NCI-H460 (cell line): ENCODE results near the gene VWA2. TPM values are rescaled to one million over a fixed set of nuclear protein-coding genes. Genes with fewer than 3 reads are reported as not detected.

ENCODE experiments used
- DNase-seq: peaks from one replicate; pipeline ENCODE4 v3.0.0-alpha.2; 2016; ENCODE audit warnings: low read depth; ENCODE audit errors: extremely low read depth
- polyA plus RNA-seq: library from polyadenylated mRNA; depleted of rRNA; stranded (reverse); fragments of >200 nt; gene quantifications from 2 replicates; pipeline ENCODE4 v1.2.3, GENCODE V29; 2014; cell fraction: nucleus; rRNA removed
- total RNA-seq: library from RNA; depleted of rRNA; stranded (reverse); fragments of >200 nt; shearing (Covaris generic); gene quantifications from 2 replicates; pipeline ENCODE4 v1.2.3, GENCODE V29; 2014; rRNA removed

Gene VWA2, protein sequence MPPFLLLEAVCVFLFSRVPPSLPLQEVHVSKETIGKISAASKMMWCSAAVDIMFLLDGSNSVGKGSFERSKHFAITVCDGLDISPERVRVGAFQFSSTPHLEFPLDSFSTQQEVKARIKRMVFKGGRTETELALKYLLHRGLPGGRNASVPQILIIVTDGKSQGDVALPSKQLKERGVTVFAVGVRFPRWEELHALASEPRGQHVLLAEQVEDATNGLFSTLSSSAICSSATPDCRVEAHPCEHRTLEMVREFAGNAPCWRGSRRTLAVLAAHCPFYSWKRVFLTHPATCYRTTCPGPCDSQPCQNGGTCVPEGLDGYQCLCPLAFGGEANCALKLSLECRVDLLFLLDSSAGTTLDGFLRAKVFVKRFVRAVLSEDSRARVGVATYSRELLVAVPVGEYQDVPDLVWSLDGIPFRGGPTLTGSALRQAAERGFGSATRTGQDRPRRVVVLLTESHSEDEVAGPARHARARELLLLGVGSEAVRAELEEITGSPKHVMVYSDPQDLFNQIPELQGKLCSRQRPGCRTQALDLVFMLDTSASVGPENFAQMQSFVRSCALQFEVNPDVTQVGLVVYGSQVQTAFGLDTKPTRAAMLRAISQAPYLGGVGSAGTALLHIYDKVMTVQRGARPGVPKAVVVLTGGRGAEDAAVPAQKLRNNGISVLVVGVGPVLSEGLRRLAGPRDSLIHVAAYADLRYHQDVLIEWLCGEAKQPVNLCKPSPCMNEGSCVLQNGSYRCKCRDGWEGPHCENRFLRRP
- total RNA-seq: not detected in 2 replicates
- not detected in 2 replicates for polyA plus RNA-seq

- DNase-seq: no peak
Measured at GRCh38 chr10:114239117-114239993, at the start of gene VWA2. TSS of gene VWA2 (plus strand) at chr10:114239254. CDS start at chr10:114248714, 9,460 bp downstream.

DNA sequence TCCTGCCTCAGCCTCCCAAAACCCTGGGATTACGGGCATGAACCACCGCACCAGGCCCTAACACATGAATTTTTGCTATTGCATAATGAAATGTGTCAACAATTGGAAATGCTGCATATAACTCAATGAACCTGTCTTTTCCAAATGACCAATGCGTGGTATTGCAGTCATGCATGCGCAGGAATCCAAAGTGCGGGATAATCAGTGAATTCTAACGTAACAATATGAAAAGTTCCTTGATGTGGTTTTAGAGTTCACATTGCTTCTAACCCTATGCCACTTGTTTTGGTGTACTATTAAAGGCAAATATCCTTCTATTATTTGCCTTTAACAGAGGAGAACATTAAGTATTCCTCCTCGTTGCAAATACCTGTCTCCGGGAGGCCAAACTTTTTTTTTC is 49.4 kb upstream of the VWA2 start:
- no peak for DNase-seq

- no peak for DNase-seq
Measured at GRCh38 chr10:114195079-114195478, 44.0 kb upstream of the VWA2 start.

DNA sequence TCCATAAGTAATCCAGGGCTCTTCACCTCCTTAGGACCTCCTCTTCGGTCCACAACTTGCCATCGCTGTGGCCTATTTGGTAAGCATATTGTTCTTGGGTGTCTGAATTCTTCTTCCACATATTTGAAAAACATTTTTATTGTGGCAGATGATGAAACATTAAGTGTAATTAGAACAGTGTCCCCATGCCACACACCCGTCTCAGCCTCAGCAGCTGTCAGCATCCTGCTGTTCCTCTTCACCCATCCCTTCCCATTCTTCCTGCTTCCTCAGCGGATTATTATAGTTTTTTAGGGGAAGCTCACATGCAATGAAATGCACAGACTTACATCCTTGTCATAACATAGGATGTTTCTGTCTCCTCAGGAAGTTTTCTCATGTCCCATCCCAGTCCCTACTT is 39.8 kb upstream of the VWA2 start:
- DNase-seq: no peak

GRCh38 chr10:114202812-114203211 is 36.2 kb upstream of the VWA2 start:
- no peak for DNase-seq

- DNase-seq: no peak
Measured at GRCh38 chr10:114206902-114207301, 32.2 kb upstream of the VWA2 start.

DNA sequence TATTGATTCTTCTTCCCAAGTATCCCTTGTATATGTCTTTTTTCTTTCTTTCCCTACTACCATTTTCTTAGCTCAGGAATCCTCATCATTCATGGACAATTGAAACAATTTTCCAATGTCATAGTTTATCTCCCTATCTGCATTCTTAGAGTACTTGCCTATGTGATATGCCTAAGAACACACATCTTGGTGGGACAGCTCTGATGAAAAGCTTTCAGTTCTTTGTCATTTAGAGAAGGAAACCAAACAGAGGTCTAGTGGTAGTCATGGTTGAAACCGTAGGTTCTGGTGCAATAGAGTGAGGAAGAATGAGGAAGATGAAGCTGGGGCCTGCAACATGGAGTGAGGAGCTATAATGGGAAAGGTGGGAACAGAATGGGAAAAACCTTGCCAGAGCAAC is 31.7 kb upstream of the VWA2 start:
- DNase-seq: no peak

- DNase-seq: no peak
Measured at GRCh38 chr10:114208351-114208750, 30.7 kb upstream of the VWA2 start.

DNA sequence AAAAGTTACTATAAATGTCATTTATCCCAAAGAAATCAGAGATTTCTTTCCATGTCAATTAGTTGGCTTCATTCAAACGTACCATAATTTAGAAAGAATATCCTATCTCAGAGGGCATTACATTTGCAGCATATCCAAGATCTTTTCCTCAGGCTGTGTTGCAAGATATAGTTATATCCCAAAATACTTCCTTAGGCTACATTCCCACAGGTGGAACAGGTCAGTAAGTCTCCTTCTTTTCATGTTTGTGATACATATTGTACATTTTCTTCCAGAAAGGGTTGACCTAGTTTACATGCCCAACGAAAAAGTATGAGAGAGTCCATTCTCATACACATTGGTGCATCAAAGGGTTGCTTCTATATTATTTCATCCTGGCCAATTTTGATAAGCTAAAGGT is 26.9 kb upstream of the VWA2 start:
- no peak for DNase-seq

GRCh38 chr10:114215033-114215432 is 24.0 kb upstream of the VWA2 start:
- no peak for DNase-seq

DNA sequence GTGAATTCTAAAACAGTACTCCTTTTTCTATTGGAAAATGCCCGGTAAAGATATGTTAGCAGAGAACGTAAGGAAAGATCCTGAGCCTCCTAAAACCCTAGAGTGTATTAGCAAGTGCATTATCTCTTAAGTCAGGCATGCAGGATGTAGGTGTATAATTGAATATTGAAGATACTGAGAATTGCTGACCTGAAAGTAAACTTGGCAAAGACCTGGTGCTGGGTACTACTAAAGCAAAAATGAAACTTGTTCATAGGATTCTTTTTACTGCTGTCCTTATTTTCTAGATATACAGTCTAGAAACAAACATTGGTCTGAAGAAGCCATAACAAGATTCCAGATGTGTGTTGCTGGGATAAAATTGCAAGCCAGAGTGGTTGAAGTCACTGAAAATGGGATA is 18.8 kb upstream of the VWA2 start:
- DNase-seq: no peak

- no peak for DNase-seq
Measured at GRCh38 chr10:114221235-114221634, 17.8 kb upstream of the VWA2 start.

- no peak for DNase-seq
Measured at GRCh38 chr10:114223066-114223465, 16.0 kb upstream of the VWA2 start.

GRCh38 chr10:114228156-114228555 is 10.9 kb upstream of the VWA2 start:
- no peak for DNase-seq

DNA sequence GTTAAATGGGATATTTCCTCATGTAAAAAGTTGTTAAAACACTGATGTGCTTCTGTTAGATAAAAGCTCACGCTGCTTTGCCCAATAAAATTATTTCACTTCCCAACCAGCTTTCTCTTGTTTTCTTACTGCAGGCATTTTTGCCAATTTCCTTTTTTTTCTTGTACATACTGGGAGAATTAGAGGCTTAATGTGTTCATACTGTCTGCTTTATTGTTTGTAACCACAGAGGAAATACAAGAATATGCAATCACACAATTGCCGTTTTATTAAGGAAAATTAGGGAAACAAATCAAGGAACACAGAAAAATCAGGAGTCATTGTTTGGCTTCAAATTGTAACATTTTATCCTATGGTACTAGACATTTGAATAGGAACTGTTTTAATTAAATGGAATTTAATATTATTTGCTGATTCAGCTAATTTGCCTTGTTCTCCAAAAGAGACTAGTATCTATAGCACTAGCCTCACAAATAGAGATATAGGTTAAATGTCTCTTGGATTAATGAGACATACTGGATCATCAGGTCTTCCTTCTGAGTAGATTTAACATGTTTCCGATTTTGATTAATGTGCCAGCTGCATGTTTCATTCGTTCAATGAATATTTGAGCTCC is 6.4 kb upstream of the VWA2 start:
- DNase-seq: no peak

GRCh38 chr10:114233482-114233881 is 5.6 kb upstream of the VWA2 start:
- DNase-seq: no peak

- DNase-seq: no peak
Measured at GRCh38 chr10:114234132-114234531, 4.9 kb upstream of the VWA2 start.

- DNase-seq: no peak
Measured at GRCh38 chr10:114239994-114240345, 916 bp downstream of the VWA2 start.

DNA sequence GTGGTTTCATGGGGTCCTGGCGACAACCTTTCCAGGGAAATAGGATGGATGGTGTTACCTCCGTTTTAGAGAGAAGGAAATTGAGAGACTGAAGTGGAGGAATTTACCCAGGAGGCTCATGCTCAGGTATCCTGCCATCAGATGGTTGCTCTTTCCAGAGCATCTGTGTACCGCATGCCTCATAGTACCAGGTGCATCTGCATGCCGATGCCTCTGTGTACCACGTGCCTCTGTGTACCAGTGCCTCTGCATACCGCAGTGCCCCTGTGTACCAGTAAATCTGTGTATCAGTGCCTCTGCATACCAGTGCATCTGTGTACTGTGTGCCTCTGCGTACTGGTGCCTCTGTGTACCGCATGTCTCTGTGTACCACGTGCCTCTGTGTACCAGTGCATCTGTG is 3.2 kb downstream of the VWA2 start:
- DNase-seq: no peak

DNA sequence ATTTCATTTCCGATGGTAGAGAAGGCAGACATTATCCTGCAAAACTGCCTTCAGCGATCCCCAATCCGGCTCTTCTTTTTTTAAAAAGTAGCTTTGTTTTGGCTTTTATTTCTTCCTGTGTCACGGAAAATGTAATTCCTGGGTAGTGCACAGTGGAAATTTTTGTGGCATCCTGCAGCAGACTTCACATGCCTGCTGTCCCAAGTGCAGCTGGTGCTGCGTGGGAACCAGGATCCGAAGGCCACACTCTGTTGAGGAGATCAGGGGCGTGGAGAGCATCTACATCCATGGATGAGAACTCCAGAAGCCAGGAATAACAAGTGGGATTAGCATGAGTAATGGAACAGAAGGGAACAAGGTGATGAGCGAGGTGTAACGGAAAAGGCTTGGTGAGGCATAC is 4.6 kb downstream of the VWA2 start:
- no peak for DNase-seq

- DNase-seq: no peak
Measured at GRCh38 chr10:114244126-114244525, 5.1 kb downstream of the VWA2 start.
